ENCODE data around the gene PIGU.

PIGU gene

DNA sequence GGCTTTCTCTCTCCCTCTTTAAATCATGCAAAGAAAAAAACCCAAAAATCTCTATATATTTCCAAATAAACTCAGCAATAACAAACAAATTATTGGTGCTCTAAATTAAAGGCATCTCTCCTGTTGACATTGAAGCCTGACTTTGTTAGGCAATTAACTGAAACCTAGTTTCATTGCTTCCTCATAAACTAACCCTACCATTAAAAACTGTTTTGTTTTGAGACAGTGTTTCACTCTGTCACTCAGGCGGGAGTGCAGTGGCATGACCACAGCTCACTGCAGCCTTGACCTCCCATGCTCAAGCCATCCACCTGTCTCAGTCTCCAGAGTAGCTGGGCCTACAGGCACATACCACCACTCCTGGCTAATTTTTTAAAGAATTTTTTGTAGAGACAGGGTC, 34.9 kb downstream of the PIGU start:
- H3K4me3 ChIP-seq (ENCODE audit: insufficient read depth, low read length, poor library complexity, severe bottlenecking): no peak overlapping the region
- no peaks in the 10 kb centered on the region for H4K20me1 ChIP-seq (ENCODE audit: low read depth, low read length)
- H2AFZ ChIP-seq (ENCODE audit: low read depth, low read length, severe bottlenecking): no peak overlapping the region
- no peaks in the 10 kb centered on the region for H3K9me2 ChIP-seq (replicated peaks; ENCODE audit: insufficient read depth, low read length)
- no peaks in the 10 kb centered on the region for H3K36me3 ChIP-seq (ENCODE audit: low read length)
- H3F3A ChIP-seq (ENCODE audit: insufficient read depth): no peaks in the 10 kb centered on the region
- no peak overlapping the region for H3K27ac ChIP-seq (ENCODE audit: low read depth, low read length)
- no peaks in the 10 kb centered on the region for H3K27me3 ChIP-seq (ENCODE audit: low read length)
- no peak overlapping the region for H3K4me2 ChIP-seq (ENCODE audit: low read depth, low read length, poor library complexity, severe bottlenecking)
- TF ChIP-seq, protein P1, sequence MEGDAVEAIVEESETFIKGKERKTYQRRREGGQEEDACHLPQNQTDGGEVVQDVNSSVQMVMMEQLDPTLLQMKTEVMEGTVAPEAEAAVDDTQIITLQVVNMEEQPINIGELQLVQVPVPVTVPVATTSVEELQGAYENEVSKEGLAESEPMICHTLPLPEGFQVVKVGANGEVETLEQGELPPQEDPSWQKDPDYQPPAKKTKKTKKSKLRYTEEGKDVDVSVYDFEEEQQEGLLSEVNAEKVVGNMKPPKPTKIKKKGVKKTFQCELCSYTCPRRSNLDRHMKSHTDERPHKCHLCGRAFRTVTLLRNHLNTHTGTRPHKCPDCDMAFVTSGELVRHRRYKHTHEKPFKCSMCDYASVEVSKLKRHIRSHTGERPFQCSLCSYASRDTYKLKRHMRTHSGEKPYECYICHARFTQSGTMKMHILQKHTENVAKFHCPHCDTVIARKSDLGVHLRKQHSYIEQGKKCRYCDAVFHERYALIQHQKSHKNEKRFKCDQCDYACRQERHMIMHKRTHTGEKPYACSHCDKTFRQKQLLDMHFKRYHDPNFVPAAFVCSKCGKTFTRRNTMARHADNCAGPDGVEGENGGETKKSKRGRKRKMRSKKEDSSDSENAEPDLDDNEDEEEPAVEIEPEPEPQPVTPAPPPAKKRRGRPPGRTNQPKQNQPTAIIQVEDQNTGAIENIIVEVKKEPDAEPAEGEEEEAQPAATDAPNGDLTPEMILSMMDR (IDR thresholded peaks at IDR 0.05; ENCODE audit: insufficient read depth, low read length, poor library complexity, severe bottlenecking): no peak
- TF ChIP-seq EZH2phosphoT487 (conservative IDR thresholded peaks at IDR 0.05; ENCODE audit: low read length): no peak
- no peak overlapping the region for H3K9ac ChIP-seq (ENCODE audit: low read length)
- no peaks in the 10 kb centered on the region for H3K79me2 ChIP-seq (ENCODE audit: insufficient read depth, low read length)
- no peaks in the 10 kb centered on the region for H3K9me3 ChIP-seq (ENCODE audit: insufficient read depth, low read length)

DNA sequence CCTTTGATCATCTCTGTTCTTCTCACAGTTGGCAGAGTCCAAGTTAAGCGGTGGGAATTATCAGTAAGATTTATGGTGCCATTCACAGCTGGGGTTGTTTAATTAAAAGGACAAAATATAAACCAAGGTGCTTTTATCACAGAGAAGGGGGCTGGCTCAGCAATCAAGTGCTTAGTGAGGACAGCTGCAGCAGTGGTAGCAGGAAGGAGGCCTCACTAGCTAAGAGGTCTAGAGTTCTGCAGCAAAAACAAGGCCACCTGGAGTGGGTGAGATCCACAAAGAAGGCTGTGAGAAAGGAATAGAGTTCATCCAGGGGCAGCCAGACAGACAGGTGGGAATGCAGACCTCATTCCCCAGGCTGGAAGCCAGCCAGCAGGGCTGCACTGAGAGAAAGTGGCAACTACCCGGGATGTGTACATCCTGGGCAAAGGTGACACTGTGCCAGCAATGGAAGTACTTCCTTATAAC, 37.1 kb downstream of the PIGU start:
- Histone ChIP-seq H3F3A (ENCODE audit: insufficient read depth) (no peaks in the 10 kb centered on the region), H3K27ac (ENCODE audit: low read depth, low read length) (no peak overlapping the region), H3K9ac (ENCODE audit: low read length) (no peak overlapping the region), H3K4me3 (ENCODE audit: insufficient read depth, low read length, poor library complexity, severe bottlenecking) (no peak overlapping the region), H3K4me2 (ENCODE audit: low read depth, low read length, poor library complexity, severe bottlenecking) (no peak overlapping the region), H2AFZ (ENCODE audit: low read depth, low read length, severe bottlenecking) (no peak overlapping the region), H3K36me3 (ENCODE audit: low read length) (no peaks in the 10 kb centered on the region), H3K9me3 (ENCODE audit: insufficient read depth, low read length) (no peaks in the 10 kb centered on the region), H3K27me3 (ENCODE audit: low read length) (no peaks in the 10 kb centered on the region), H3K79me2 (ENCODE audit: insufficient read depth, low read length) (no peaks in the 10 kb centered on the region), H3K9me2 (replicated peaks; ENCODE audit: insufficient read depth, low read length) (no peaks in the 10 kb centered on the region), H4K20me1 (ENCODE audit: low read depth, low read length) (no peaks in the 10 kb centered on the region)
- TF ChIP-seq, protein P1 (IDR thresholded peaks at IDR 0.05; ENCODE audit: insufficient read depth, low read length, poor library complexity, severe bottlenecking): no peak
- TF ChIP-seq EZH2phosphoT487 (conservative IDR thresholded peaks at IDR 0.05; ENCODE audit: low read length): no peak

DNA sequence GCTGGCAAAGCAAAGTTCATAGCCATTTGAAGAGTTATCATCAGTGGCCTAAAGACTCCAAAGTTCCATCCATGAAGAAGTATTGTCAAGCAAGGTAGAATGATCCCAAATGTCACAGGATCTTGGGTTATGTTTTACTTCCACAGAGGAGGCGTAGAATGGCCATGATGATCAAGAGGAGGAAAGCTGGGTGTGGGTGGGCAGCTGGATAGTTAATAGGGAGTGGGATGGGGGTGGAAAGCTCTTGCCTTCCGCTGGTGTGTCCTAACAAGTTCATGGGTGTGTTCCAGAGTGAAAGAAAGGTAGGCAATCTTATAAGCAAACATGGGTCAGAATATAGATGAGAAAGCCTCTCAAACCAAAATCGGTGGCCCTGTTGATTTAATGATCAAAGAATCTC, 38.4 kb downstream of the PIGU start:
- H3K9me3 ChIP-seq (ENCODE audit: insufficient read depth, low read length): no peaks in the 10 kb centered on the region
- no peak overlapping the region for H2AFZ ChIP-seq (ENCODE audit: low read depth, low read length, severe bottlenecking)
- no peak overlapping the region for H3K27ac ChIP-seq (ENCODE audit: low read depth, low read length)
- H3K4me2 ChIP-seq (ENCODE audit: low read depth, low read length, poor library complexity, severe bottlenecking): no peak overlapping the region
- no peak overlapping the region for H3K9ac ChIP-seq (ENCODE audit: low read length)
- H3F3A ChIP-seq (ENCODE audit: insufficient read depth): no peaks in the 10 kb centered on the region
- no peaks in the 10 kb centered on the region; the same call in 1 of the 2 replicates for H3K36me3 ChIP-seq (ENCODE audit: low read length)
- H3K27me3 ChIP-seq (ENCODE audit: low read length): no peaks in the 10 kb centered on the region
- no peaks in the 10 kb centered on the region for H4K20me1 ChIP-seq (ENCODE audit: low read depth, low read length)
- no peak for TF ChIP-seq EZH2phosphoT487 (conservative IDR thresholded peaks at IDR 0.05; ENCODE audit: low read length)
- TF ChIP-seq, protein P1 (IDR thresholded peaks at IDR 0.05; ENCODE audit: insufficient read depth, low read length, poor library complexity, severe bottlenecking): no peak
- H3K4me3 ChIP-seq (ENCODE audit: insufficient read depth, low read length, poor library complexity, severe bottlenecking): no peak overlapping the region
- H3K79me2 ChIP-seq (ENCODE audit: insufficient read depth, low read length): no peaks in the 10 kb centered on the region
- H3K9me2 ChIP-seq (replicated peaks; ENCODE audit: insufficient read depth, low read length): no peaks in the 10 kb centered on the region

DNA sequence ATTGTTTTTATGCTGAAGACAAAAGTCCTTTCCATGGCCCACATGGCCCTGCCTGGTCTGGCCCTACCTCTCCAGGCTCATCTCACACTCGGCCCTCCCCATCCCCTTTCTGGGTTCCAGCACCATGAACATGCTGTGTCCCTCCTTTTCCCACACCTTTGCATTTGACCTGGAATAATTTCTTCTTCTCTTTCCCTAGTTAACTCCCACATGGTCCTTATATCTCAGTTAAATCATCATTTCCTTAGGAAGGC, 38.9 kb downstream of the PIGU start:
- no peaks in the 10 kb centered on the region for H3F3A ChIP-seq (ENCODE audit: insufficient read depth)
- H3K4me3 ChIP-seq (ENCODE audit: insufficient read depth, low read length, poor library complexity, severe bottlenecking): no peak overlapping the region
- H3K4me2 ChIP-seq (ENCODE audit: low read depth, low read length, poor library complexity, severe bottlenecking): no peak overlapping the region
- H3K79me2 ChIP-seq (ENCODE audit: insufficient read depth, low read length): no peaks in the 10 kb centered on the region
- H3K36me3 ChIP-seq (ENCODE audit: low read length): no peaks in the 10 kb centered on the region; the same call in 1 of the 2 replicates
- no peaks in the 10 kb centered on the region for H3K9me2 ChIP-seq (replicated peaks; ENCODE audit: insufficient read depth, low read length)
- H3K27me3 ChIP-seq (ENCODE audit: low read length): no peaks in the 10 kb centered on the region
- TF ChIP-seq, protein P1 (IDR thresholded peaks at IDR 0.05; ENCODE audit: insufficient read depth, low read length, poor library complexity, severe bottlenecking): no peak
- no peak for TF ChIP-seq EZH2phosphoT487 (conservative IDR thresholded peaks at IDR 0.05; ENCODE audit: low read length)
- H2AFZ ChIP-seq (ENCODE audit: low read depth, low read length, severe bottlenecking): no peak overlapping the region
- no peaks in the 10 kb centered on the region for H3K9me3 ChIP-seq (ENCODE audit: insufficient read depth, low read length)
- H3K27ac ChIP-seq (ENCODE audit: low read depth, low read length): no peak overlapping the region
- no peaks in the 10 kb centered on the region for H4K20me1 ChIP-seq (ENCODE audit: low read depth, low read length)
- H3K9ac ChIP-seq (ENCODE audit: low read length): no peak overlapping the region
